HepG2 (cell line): ENCODE data around the gene C1R. TPM values are rescaled to one million over a fixed set of nuclear protein-coding genes. Genes with fewer than 3 reads are reported as not detected.

Experiments
- ATAC-seq: fragments of 200-7000 bp; cut with Tn5 transposase; 3 replicates; pipeline ENCODE4 v1.9.1; 2020; ENCODE audit warnings: mild to moderate bottlenecking, moderate library complexity
- BruUV-seq: library from RNA; stranded (reverse); fragments of 400-500 nt; replicated peaks from 2 replicates; lab custom pipeline; 2021; lab: Mats Ljungman, UMichigan
- CTCF ChIA-PET: fragments of 300-600 bp; formaldehyde crosslinking; extraction: SDS; loops from one replicate; lab custom pipeline; 2021; ENCODE audit warnings: low total read pairs, inconsistent platforms, low intra/inter-chr PET ratio; lab: Yijun Ruan, JAX
- POLR2A ChIA-PET: fragments of 350-600 bp; sonication (Branson Sonifier 250); formaldehyde crosslinking; loops from one replicate; lab custom pipeline; 2020; ENCODE audit warnings: antibody characterized with exemption, inconsistent platforms; lab: Yijun Ruan, JAX
- DNase-seq: peaks from one replicate; pipeline ENCODE4 v3.0.0-alpha.2; 2015; ENCODE audit warnings: low spot score
- FAIRE-seq: peaks from 3 replicates; lab custom pipeline; 2011; peaks lifted over from hg19 to GRCh38; lab: Jason Lieb, UNC
- H2AFZ ChIP-seq: one replicate; pipeline ENCODE4 v1.6.1; 2011; ENCODE audit warnings: low read length, inconsistent platforms
- H3K27ac ChIP-seq: fragments of 300-600 bp; 3 replicates; pipeline ENCODE4 v1.8.0; 2011; ENCODE audit warnings: mixed run types, mild to moderate bottlenecking, mixed read lengths, low read length, inconsistent platforms; ENCODE audit not compliant: insufficient read depth; ENCODE audit errors: extremely low read length
- H3K27me3 ChIP-seq, 2 experiments: fragments of 200-600 bp in 1 of 2; 2 replicates in 1 of 2; 3 replicates in 1 of 2; pipeline versions ENCODE4 v1.6.0 to v1.8.0; 2011; ENCODE audit warnings: low read length in 2 of 2, mild to moderate bottlenecking in 2 of 2, moderate library complexity in 2 of 2, inconsistent platforms in 1 of 2; ENCODE audit not compliant: insufficient read depth in 2 of 2, control insufficient read depth in 1 of 2
- H3K36me3 ChIP-seq, 2 experiments: fragments of 200-600 bp in 1 of 2; replicated peaks in 1 of 2; 2 replicates in 1 of 2; 3 replicates in 1 of 2; pipeline versions ENCODE4 v1.5.1 to v1.8.0; 2011; ENCODE audit warnings: low read length in 2 of 2, inconsistent platforms in 1 of 2; ENCODE audit not compliant: insufficient read depth in 2 of 2, control insufficient read depth in 1 of 2
- H3K4me1 ChIP-seq: 2 replicates; pipeline ENCODE4 v1.5.1; 2012; ENCODE audit warnings: low read length, inconsistent platforms; ENCODE audit not compliant: insufficient read depth
- H3K4me2 ChIP-seq: 2 replicates; pipeline ENCODE4 v1.6.0; 2011; ENCODE audit warnings: low read depth, low read length, inconsistent platforms
- H3K4me3 ChIP-seq, 3 experiments: fragments of 200-600 bp in 1 of 3; sonication (generic), shearing (Covaris generic) in 1 of 3; replicated peaks in 1 of 3; 2 replicates each; pipeline ENCODE4 v1.5.1; 2011 to 2016; ENCODE audit warnings: low read length in 3 of 3, inconsistent platforms in 2 of 3, low read depth in 2 of 3, mild to moderate bottlenecking in 2 of 3, control low read depth in 1 of 3, mixed read lengths in 1 of 3; ENCODE audit not compliant: insufficient read depth in 1 of 3
- H3K79me2 ChIP-seq: one replicate; pipeline ENCODE4 v1.6.1; 2011; ENCODE audit warnings: low read length, inconsistent platforms; ENCODE audit not compliant: insufficient read depth
- H3K9ac ChIP-seq: 2 replicates; pipeline ENCODE4 v1.6.0; 2011; ENCODE audit warnings: mild to moderate bottlenecking, low read depth, low read length, inconsistent platforms; ENCODE audit not compliant: insufficient read depth
- H3K9me3 ChIP-seq: 2 replicates; pipeline ENCODE4 v1.5.1; 2012; ENCODE audit warnings: mild to moderate bottlenecking, low read length
- H4K20me1 ChIP-seq: 2 replicates; pipeline ENCODE4 v1.6.0; 2011; ENCODE audit warnings: inconsistent platforms, mild to moderate bottlenecking, low read length, moderate library complexity; ENCODE audit not compliant: insufficient read depth
- ZBTB7B ChIP-seq: sonication (generic); formaldehyde crosslinking; IDR thresholded peaks from 2 replicates; pipeline ENCODE4 v1.4.0; 2020; ENCODE audit warnings: missing genetic modification reagents
- ZMAT5 ChIP-seq: sonication (generic); formaldehyde crosslinking; IDR thresholded peaks from 2 replicates; pipeline ENCODE4 v1.5.0; 2020; ENCODE audit warnings: mild to moderate bottlenecking, low read depth, missing genetic modification reagents, borderline replicate concordance
- ZNF430 ChIP-seq: sonication (generic); formaldehyde crosslinking; IDR thresholded peaks from 2 replicates; pipeline ENCODE4 v1.9.0; 2021; ENCODE audit warnings: mild to moderate bottlenecking, missing genetic modification reagents
- ZNF672 ChIP-seq: sonication (generic); formaldehyde crosslinking; IDR thresholded peaks from 2 replicates; pipeline ENCODE4 v1.8.1; 2022; ENCODE audit warnings: missing genetic modification reagents
- ZNF710 ChIP-seq: sonication (generic); formaldehyde crosslinking; IDR thresholded peaks from 2 replicates; pipeline ENCODE4 v1.5.0; 2020; ENCODE audit warnings: mild to moderate bottlenecking, missing genetic modification reagents, borderline replicate concordance
- ZNF777 ChIP-seq: sonication (generic); formaldehyde crosslinking; IDR thresholded peaks from 2 replicates; pipeline ENCODE4 v1.4.0; 2020; ENCODE audit warnings: missing genetic modification reagents
- WGBS: methylation state at CpG from one replicate; pipeline ENCODE4 v1.1.6; 2017; ENCODE audit warnings: low lambda C conversion rate; 5-methylcytosine and 5-hydroxymethylcytosine counted together
- in situ Hi-C: cut with HindIII; loops from 2 replicates; pipeline ENCODE4 v1.10.0; 2017; ENCODE audit warnings: low pct_unique_long_range_greater_than_20kb; ENCODE audit not compliant: extremely low pct_ligation_motif_present
- intact Hi-C: fragments of 100-400 bp; cut with micrococcal nuclease; formaldehyde crosslinking; loops from one replicate; pipeline ENCODE4 v1.10.0; 2022; ENCODE audit not compliant: unreplicated experiment
- polyA plus RNA-seq, 8 experiments: library from polyadenylated mRNA; depleted of rRNA in 3 of 8; stranded (reverse) in 7 of 8; unstranded in 1 of 8; fragments of >200 nt; fragmentation: Illumina TruSeq in 4 of 8; extraction: Trizol in 4 of 8; gene quantifications; 2 replicates each; pipeline versions ENCODE4 v1.2.1 to v1.2.3, GENCODE V29; 2011 to 2016; ENCODE audit warnings: low read depth in 4 of 8, missing spikeins in 1 of 8, mixed read lengths in 1 of 8; ENCODE audit not compliant: insufficient read depth in 1 of 8
- total RNA-seq, 5 experiments: library from RNA; depleted of rRNA; stranded (reverse); fragments of >200 nt; fragmentation: Illumina TruSeq; extraction: Trizol; gene quantifications; 2 replicates each; pipeline ENCODE4 v1.2.3, GENCODE V29; 2016; ENCODE audit warnings: low read depth in 1 of 5

Gene C1R
- total and polyA plus RNA-seq, 2 of the 13 experiments (the other 11 are each of a cell fraction or from before 2014, with no cell fraction given) = 3.5 to 6.5 TPM

- DNase-seq (no peak), FAIRE-seq (no peak), ATAC-seq (no peak)
- Histone ChIP-seq H3K27me3 (no peaks in the 10 kb centered on the region; a peak in 1 of 5 replicates), H3K9ac (peak overlapping the region; percentile 90; the same call in 1 of the 2 replicates), H3K36me3 (peaks cover 0 to 2% of the 10 kb centered on the region in 2 experiments; a peak in 2 of 5 replicates), H3K79me2 (peaks cover 22% of the 10 kb centered on the region), H3K27ac (no peak overlapping the region), H3K9me3 (peaks cover 8% of the 10 kb centered on the region), H3K4me3 (peak overlapping the region in 1 of 3 experiments; percentile 91; a peak in 1 of 6 replicates), H2AFZ (no peak overlapping the region), H3K4me1 (peaks cover 25% of the 10 kb centered on the region), H3K4me2 (peak overlapping the region; percentile 99), H4K20me1 (no peaks in the 10 kb centered on the region)
- ChIA-PET CTCF (interaction anchor here (1.0 to 2.4 kb wide), 3 partner anchors 17 to 165 kb away, joined by 3 to 16 read pairs (median 7); partner anchors contain the start of genes C1R and C1S), POLR2A (interaction anchor here (0.9 to 4.3 kb wide), 11 partner anchors 8 to 165 kb away, joined by 3 to 88 read pairs (median 25); partner anchors contain the start of genes C12orf57, C1S, CLSTN3 and LPCAT3)
- WGBS = 56% methylated on average over 2 of the region's 5 CpGs
- intact Hi-C loops (loop anchor here (1.0 to 2.0 kb wide), 2 partner anchors 17 to 49 kb away; partner anchors contain the start of genes C1R and C1S), in situ Hi-C loops (no loop called here)
- TF ChIP-seq ZMAT5 (no peak), ZNF672 (0 out of 2 replicates have a peak, but pooled peaks have one; percentile 11), ZBTB7B (no peak), ZNF777 (CRISPR knock-in tag) (0 out of 2 replicates have a peak, but pooled peaks have one; percentile 1), ZNF430 (CRISPR knock-in tag) (0 out of 2 replicates have a peak, but pooled peaks have one; percentile 6), ZNF710 (no peak)
- no TSS peak for BruUV-seq
Observed at GRCh38 chr12:7109572-7109920, 17.3 kb upstream of the C1R start.
